Retinal pigment epithelial cell (primary cell): ENCODE data around the gene ZNF70.

Source experiments
- DNase-seq: peaks from one replicate; pipeline ENCODE4 v3.0.0-alpha.2; 2010; ENCODE audit warnings: low read depth
- H3K4me3 ChIP-seq: 2 replicates; pipeline ENCODE4 v1.5.1; 2011; ENCODE audit warnings: mild to moderate bottlenecking, low read length, control low read depth, moderate library complexity
- TF ChIP-seq, protein P1 (sequence below): conservative IDR thresholded peaks from 2 replicates; pipeline ENCODE4 v1.5.1; 2011; ENCODE audit warnings: low read depth, low read length, control low read depth, inconsistent platforms

Gene ZNF70

DNA sequence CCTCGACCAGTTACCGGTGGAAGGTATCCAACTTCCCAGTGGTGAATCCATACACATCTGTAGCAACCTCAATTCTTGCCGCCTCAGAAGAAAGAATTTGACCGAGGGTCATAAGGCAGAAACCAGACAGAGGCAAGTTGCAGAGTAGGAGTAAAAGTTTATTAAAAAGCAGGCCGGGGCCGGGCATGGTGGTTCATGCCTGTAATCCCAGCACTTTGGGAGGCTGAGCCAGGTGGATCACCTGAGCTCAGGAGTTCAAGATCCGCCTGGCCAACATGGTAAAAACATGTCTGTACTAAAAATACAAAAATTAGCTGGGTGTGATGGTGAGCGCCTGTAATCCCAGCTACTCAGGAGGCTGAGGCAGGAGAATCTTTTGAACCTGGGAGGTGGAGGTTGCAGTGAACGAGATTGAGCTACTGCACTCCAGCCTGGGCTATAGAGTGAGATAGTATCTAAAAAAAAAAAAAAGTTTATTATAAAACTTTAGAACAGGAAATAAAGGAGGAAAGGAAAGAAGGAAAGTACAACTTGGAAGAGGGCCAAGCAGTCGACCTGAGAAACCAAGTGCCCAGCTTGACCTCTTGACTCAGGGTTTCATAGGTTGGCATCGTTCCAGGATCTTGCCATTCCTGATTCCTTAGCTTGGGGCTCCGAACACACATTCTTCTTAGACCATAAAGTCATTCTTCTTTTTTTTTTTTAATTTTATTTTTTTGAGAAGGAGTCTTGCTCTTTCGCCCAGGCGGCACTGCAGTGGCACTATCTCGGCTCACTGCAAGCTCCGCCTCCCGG, 32.3 kb downstream of the ZNF70 start:
- no peak overlapping the region for H3K4me3 ChIP-seq
- TF ChIP-seq, protein P1, sequence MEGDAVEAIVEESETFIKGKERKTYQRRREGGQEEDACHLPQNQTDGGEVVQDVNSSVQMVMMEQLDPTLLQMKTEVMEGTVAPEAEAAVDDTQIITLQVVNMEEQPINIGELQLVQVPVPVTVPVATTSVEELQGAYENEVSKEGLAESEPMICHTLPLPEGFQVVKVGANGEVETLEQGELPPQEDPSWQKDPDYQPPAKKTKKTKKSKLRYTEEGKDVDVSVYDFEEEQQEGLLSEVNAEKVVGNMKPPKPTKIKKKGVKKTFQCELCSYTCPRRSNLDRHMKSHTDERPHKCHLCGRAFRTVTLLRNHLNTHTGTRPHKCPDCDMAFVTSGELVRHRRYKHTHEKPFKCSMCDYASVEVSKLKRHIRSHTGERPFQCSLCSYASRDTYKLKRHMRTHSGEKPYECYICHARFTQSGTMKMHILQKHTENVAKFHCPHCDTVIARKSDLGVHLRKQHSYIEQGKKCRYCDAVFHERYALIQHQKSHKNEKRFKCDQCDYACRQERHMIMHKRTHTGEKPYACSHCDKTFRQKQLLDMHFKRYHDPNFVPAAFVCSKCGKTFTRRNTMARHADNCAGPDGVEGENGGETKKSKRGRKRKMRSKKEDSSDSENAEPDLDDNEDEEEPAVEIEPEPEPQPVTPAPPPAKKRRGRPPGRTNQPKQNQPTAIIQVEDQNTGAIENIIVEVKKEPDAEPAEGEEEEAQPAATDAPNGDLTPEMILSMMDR = no peak
- no peak for DNase-seq

DNA sequence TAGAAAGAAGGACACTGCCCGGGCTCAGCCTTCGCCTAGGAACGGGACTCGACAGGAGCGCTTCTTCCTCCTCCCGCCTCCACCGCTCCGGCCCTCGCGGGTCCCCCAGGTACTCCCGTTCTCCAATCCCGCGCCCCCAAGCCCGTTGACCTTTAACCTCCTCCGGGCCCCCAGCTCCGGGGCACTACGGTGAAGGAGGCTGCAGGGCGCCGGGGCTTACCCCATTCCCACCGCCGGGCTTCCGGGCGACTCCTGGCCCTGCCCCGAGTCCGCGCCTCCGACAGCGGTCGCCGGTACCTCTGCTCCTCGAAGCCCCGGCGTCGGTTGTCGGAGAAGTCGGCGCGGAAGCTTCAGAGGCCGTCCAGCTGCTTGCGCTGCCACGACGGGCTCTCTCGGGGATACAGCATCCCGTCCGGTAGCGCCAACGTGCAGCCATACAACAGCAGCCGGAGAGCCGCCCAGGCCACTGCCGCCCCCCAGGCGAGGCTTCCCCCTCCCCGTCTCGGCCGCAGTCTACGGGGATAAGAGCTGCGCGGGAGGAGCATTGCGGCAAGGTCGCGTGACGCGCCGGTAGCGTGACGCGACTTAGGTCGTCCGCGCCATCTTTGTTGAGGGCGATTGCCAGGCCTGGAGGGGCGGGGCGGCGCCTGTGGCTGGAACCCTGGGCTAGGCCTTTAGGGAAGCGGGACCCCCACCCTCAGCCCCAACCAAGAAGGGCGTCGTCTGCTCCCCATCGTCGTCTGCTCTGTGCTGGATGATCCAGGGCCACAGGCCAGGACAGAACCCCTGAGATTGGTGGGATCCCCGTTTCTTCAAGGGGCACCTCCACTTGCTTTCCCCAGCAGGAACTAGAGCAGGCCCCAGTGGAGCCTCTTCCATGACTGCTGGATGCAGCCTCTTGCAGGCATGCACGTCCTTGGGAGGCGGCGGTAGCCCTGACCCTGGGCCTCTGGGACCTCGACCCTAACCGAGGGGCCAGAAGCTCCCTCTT, 33.8 kb downstream of the ZNF70 start:
- TF ChIP-seq, protein P1 = no peak
- H3K4me3 ChIP-seq = peak overlapping the region; percentile 67
- DNase-seq = peak; percentile 42

DNA sequence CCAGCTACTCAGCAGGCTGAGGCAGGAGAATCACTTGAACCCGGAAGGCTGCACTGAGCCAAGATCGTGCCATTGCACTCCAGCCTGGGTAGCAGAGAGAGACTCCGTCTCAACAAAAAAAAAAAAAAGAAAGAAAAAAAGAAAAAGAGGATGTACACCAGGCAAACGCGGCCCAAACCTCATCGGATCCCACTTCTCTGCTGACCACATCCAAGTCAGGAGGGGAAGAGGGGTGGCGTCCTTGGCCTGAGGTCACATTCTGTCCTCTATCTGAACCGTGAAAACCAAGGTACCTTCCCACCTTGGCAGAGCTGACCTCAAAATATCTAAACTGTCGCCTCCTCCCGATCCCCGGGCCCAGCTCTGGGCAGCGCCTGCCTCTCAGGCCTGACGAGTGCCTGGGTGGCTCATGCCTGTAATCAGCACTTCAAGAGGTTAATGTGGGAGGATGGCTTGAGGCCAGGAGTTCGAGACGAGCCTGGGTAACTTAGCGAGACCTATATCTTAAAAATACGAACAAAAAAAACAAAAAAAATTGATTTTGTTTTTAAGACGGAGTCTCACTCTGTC, 35.0 kb downstream of the ZNF70 start:
- H3K4me3 ChIP-seq = no peak overlapping the region
- TF ChIP-seq, protein P1 = no peak
- DNase-seq = no peak

DNA sequence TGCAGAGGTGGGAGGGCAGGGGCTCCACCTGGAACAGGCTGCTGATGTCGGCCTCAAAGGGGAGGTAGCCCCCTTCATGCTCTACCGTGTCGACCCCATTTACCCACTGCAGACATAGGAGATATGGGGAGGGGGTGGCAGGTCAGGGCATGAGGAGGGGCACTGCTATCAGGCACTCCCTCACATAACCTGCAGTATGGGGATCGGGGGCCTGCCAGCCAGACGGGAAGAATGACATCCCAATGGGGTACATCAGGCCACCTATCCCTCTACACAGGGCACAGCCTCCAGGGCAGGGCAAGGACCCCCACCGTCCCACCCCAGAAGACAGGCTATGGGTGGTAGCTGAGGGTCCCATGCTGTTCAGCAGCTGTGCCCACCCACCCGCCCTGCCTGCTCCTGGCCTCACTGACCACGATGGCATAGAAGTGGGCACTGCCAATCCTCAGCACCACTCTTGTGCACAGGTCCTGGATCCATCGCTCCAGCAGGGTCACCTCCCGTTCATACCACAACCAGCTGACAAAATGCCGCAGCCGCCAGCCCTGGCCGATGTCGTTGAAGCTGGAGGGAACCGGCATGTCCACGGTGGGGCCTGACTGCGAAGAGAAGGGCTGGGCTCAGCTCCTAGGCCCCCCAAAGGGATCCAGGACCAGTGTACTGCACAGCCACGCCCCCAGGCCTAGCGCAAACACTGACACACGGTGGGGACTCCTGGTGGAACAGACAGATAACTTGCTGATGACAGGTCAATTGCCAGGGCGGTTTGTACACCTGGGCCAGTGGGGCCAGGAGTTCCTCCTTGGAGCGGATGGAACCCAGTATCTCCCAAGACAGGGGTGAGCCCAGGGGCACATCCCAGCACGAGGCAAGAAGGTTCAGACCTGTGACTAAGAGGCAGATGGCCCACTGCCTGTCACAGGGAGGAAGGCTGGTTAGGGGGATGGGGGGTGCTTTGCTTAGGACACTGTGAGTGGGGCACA, 36.0 kb downstream of the ZNF70 start:
- TF ChIP-seq, protein P1 = no peak
- no peak overlapping the region for H3K4me3 ChIP-seq
- DNase-seq = no peak

DNA sequence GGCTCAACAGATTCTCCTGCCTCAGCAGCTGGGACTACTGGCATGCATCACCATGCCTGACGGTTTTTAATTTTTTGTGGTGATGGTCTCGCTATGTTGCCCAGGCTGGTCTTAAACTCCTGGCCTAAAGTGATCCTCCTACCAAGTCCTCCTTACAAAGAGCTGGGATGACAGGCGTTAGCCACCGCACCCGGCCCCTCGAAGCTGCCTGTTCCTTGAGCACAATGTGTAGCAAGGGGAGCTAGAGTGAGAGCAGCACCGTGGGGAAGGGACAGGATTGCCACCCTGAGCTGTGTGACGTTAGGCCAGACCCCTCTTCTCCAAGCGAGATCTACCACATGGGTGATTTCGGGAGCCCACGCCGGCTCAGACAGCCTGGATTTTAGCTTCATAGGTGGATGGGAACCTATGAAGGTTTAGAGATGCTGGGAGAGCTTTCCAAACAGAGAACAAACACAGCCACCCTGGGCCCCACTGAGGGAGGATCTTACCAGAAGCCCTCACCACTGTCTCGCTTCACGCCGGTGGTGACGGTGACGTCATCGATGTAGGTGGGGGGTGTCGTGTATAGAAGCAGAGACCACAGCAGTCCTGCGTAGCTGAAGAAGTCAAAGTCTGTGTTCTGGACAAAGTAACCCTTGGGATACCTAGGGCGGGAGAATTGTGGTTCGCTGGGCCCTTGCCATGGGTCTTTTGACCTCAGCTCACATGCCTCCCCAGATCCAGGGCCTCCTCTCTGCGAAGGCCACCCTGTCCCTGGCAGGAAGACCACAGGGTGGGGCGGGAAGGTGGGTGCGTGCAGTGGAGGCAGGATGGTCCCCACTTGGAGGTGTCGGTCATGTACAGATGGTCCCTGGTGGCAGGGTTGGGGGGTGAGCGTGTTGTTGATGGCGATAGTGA, 37.0 kb downstream of the ZNF70 start:
- H3K4me3 ChIP-seq = no peak overlapping the region
- TF ChIP-seq, protein P1 = no peak
- no peak for DNase-seq
